GM23338 (cell line): Measurements from ENCODE around the gene ARHGAP30.

ENCODE experiments used
- CREB1 ChIP-seq: fragments of 250-450 bp; sonication (Bioruptor Pico); IDR thresholded peaks from 2 replicates; pipeline ENCODE4 v1.5.0; 2020; ENCODE audit warnings: low read depth, mild to moderate bottlenecking, moderate library complexity
- CTCF ChIP-seq, 2 experiments: fragments of 200-600 bp in 1 of 2; sonication (generic) in 1 of 2; conservative IDR thresholded peaks; 2 replicates each; pipeline versions ENCODE4 v1.5.1 to v1.6.1; 2016 to 2017; ENCODE audit warnings: antibody characterized with exemption in 2 of 2, low read depth in 2 of 2, mild to moderate bottlenecking in 2 of 2, moderate library complexity in 1 of 2
- EZH2 ChIP-seq: fragments of 200-600 bp; sonication (generic); IDR thresholded peaks from one replicate; pipeline ENCODE4 v1.8.0; 2017; ENCODE audit warnings: antibody characterized with exemption, mild to moderate bottlenecking, low read depth; ENCODE audit not compliant: unreplicated experiment
- EZH2phosphoT487 ChIP-seq: fragments of 200-600 bp; sonication (generic); IDR thresholded peaks from one replicate; pipeline ENCODE4 v1.8.1; 2018; ENCODE audit warnings: antibody characterized with exemption; ENCODE audit not compliant: unreplicated experiment
- POLR2AphosphoS5 ChIP-seq: IDR thresholded peaks from 2 replicates; pipeline ENCODE4 v1.6.1; 2016; ENCODE audit warnings: antibody characterized with exemption, low read depth
- TF ChIP-seq, protein P1 (sequence below): IDR thresholded peaks from one replicate; pipeline ENCODE4 v1.6.1; 2018; ENCODE audit warnings: antibody characterized with exemption; ENCODE audit not compliant: unreplicated experiment
- TF ChIP-seq, protein P2 (sequence below): fragments of 250-450 bp; sonication (Bioruptor Pico); IDR thresholded peaks from 2 replicates; pipeline ENCODE4 v1.5.0; 2020; ENCODE audit warnings: mild to moderate bottlenecking, moderate library complexity

GRCh38 chr1:161037661-161038522 is 31.8 kb downstream of the ARHGAP30 start:
- TF ChIP-seq EZH2 (no peak), CTCF (conservative IDR thresholded peaks at IDR 0.05; ENCODE audit: low read depth in 2 of 2) (no peak), EZH2phosphoT487 (no peak), CREB1 (CRISPR knock-in tag) (no peak), POLR2AphosphoS5 (no peak)
- TF ChIP-seq, protein P1, sequence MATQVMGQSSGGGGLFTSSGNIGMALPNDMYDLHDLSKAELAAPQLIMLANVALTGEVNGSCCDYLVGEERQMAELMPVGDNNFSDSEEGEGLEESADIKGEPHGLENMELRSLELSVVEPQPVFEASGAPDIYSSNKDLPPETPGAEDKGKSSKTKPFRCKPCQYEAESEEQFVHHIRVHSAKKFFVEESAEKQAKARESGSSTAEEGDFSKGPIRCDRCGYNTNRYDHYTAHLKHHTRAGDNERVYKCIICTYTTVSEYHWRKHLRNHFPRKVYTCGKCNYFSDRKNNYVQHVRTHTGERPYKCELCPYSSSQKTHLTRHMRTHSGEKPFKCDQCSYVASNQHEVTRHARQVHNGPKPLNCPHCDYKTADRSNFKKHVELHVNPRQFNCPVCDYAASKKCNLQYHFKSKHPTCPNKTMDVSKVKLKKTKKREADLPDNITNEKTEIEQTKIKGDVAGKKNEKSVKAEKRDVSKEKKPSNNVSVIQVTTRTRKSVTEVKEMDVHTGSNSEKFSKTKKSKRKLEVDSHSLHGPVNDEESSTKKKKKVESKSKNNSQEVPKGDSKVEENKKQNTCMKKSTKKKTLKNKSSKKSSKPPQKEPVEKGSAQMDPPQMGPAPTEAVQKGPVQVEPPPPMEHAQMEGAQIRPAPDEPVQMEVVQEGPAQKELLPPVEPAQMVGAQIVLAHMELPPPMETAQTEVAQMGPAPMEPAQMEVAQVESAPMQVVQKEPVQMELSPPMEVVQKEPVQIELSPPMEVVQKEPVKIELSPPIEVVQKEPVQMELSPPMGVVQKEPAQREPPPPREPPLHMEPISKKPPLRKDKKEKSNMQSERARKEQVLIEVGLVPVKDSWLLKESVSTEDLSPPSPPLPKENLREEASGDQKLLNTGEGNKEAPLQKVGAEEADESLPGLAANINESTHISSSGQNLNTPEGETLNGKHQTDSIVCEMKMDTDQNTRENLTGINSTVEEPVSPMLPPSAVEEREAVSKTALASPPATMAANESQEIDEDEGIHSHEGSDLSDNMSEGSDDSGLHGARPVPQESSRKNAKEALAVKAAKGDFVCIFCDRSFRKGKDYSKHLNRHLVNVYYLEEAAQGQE, result no peak
- TF ChIP-seq, protein P2, sequence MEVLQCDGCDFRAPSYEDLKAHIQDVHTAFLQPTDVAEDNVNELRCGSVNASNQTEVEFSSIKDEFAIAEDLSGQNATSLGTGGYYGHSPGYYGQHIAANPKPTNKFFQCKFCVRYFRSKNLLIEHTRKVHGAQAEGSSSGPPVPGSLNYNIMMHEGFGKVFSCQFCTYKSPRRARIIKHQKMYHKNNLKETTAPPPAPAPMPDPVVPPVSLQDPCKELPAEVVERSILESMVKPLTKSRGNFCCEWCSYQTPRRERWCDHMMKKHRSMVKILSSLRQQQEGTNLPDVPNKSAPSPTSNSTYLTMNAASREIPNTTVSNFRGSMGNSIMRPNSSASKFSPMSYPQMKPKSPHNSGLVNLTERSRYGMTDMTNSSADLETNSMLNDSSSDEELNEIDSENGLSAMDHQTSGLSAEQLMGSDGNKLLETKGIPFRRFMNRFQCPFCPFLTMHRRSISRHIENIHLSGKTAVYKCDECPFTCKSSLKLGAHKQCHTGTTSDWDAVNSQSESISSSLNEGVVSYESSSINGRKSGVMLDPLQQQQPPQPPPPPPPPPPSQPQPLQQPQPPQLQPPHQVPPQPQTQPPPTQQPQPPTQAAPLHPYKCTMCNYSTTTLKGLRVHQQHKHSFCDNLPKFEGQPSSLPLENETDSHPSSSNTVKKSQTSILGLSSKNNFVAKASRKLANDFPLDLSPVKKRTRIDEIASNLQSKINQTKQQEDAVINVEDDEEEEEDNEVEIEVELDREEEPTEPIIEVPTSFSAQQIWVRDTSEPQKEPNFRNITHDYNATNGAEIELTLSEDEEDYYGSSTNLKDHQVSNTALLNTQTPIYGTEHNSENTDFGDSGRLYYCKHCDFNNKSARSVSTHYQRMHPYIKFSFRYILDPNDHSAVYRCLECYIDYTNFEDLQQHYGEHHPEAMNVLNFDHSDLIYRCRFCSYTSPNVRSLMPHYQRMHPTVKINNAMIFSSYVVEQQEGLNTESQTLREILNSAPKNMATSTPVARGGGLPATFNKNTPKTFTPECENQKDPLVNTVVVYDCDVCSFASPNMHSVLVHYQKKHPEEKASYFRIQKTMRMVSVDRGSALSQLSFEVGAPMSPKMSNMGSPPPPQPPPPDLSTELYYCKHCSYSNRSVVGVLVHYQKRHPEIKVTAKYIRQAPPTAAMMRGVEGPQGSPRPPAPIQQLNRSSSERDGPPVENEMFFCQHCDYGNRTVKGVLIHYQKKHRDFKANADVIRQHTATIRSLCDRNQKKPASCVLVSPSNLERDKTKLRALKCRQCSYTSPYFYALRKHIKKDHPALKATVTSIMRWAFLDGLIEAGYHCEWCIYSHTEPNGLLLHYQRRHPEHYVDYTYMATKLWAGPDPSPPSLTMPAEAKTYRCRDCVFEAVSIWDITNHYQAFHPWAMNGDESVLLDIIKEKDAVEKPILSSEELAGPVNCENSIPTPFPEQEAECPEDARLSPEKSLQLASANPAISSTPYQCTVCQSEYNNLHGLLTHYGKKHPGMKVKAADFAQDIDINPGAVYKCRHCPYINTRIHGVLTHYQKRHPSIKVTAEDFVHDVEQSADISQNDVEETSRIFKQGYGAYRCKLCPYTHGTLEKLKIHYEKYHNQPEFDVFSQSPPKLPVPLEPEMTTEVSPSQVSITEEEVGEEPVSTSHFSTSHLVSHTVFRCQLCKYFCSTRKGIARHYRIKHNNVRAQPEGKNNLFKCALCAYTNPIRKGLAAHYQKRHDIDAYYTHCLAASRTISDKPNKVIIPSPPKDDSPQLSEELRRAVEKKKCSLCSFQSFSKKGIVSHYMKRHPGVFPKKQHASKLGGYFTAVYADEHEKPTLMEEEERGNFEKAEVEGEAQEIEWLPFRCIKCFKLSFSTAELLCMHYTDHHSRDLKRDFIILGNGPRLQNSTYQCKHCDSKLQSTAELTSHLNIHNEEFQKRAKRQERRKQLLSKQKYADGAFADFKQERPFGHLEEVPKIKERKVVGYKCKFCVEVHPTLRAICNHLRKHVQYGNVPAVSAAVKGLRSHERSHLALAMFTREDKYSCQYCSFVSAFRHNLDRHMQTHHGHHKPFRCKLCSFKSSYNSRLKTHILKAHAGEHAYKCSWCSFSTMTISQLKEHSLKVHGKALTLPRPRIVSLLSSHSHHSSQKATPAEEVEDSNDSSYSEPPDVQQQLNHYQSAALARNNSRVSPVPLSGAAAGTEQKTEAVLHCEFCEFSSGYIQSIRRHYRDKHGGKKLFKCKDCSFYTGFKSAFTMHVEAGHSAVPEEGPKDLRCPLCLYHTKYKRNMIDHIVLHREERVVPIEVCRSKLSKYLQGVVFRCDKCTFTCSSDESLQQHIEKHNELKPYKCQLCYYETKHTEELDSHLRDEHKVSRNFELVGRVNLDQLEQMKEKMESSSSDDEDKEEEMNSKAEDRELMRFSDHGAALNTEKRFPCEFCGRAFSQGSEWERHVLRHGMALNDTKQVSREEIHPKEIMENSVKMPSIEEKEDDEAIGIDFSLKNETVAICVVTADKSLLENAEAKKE (CRISPR knock-in tag), result no peak
